ENCODE measurements around the gene SYNDIG1. TPM values are rescaled to one million over a fixed set of nuclear protein-coding genes. Genes with fewer than 3 reads are reported as not detected.
A peak's percentile ranks its signal among the peaks of the same experiment; 100 is the strongest.

SYNDIG1 gene
- total RNA-seq, 1 donor from 2014 or later = not detected

DNA sequence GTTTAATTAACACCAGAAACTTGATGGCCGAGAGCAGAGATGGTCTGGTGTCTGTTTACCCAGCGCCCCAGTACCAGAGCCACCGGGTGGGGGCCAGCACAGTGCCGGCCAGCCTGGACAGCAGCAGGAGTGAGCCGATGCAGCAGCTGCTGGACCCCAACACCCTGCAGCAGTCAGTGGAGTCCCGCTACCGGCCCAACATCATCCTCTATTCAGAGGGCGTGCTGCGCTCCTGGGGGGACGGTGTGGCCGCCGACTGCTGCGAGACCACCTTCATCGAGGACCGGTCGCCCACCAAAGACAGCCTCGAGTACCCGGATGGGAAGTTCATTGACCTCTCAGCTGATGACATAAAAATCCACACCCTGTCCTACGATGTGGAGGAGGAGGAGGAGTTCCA lies 73.7 kb downstream of the SYNDIG1 start:
- H3K27me3 Mint-ChIP-seq = peaks cover 6% of the 10 kb centered on the region
- no peak overlapping the region for H3K4me3 Mint-ChIP-seq
- no peak for DNase-seq
- H3K36me3 Mint-ChIP-seq (ENCODE audit: low read depth) = no peaks in the 10 kb centered on the region
- no peaks in the 10 kb centered on the region for H3K4me1 Mint-ChIP-seq
- no peak overlapping the region for H3K27ac Mint-ChIP-seq
- intact Hi-C loops (cut with micrococcal nuclease) = no loop called here
- no peaks in the 10 kb centered on the region for H3K9me3 Mint-ChIP-seq

DNA sequence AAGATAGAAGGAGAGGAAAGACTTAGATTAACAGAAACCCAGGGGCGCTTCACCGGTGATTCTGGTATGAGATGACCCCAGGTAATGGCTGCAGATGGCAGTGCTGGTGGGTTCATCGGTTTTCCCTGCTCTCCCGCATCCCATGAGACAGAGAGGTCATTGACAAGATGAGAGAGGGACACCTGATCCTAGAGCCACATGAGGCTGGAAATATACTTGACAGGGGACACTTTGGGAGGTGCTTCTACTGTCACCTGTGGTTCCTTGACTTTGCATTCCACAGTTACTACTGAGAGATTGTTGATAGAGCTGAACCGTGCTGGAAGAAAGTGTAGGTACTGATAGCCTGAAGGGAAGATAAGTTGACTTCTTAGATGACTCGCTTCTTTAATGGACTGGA lies 74.3 kb downstream of the SYNDIG1 start:
- Mint-ChIP-seq H3K27me3 (peaks cover 6% of the 10 kb centered on the region), H3K9me3 (no peaks in the 10 kb centered on the region), H3K4me1 (no peaks in the 10 kb centered on the region), H3K36me3 (ENCODE audit: low read depth) (no peaks in the 10 kb centered on the region), H3K27ac (no peak overlapping the region), H3K4me3 (no peak overlapping the region)
- intact Hi-C loops (cut with micrococcal nuclease) = no loop called here
- DNase-seq = no peak

DNA sequence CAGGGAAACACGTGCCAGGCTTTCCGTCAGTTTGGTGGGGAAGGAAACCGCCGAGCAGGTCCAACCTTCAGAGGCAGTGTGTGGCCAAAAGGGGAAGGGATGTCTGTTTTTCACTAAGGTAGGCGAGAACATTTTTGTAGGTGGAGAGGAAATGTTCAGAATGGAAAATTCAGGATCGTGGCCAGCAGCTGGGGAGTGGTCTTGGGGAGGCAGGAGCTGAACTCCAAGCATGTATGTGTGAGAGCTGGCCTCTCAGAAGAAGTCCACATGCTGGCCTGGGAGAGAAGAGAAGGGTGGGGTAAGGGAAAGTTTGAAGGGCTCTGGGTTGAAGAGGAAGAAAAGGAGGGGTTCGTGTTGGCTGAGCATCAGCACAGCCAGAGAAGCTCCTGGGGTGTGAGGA lies 74.9 kb downstream of the SYNDIG1 start:
- Mint-ChIP-seq H3K4me1 (no peaks in the 10 kb centered on the region), H3K9me3 (no peaks in the 10 kb centered on the region), H3K36me3 (ENCODE audit: low read depth) (no peaks in the 10 kb centered on the region), H3K4me3 (no peak overlapping the region), H3K27ac (no peak overlapping the region), H3K27me3 (peaks cover 4% of the 10 kb centered on the region)
- intact Hi-C loops (cut with micrococcal nuclease) = no loop called here
- DNase-seq = no peak

GRCh38 chr20:24545168-24545567 lies 75.7 kb downstream of the SYNDIG1 start:
- Mint-ChIP-seq H3K27me3 (peaks cover 4% of the 10 kb centered on the region), H3K9me3 (no peaks in the 10 kb centered on the region), H3K27ac (no peak overlapping the region), H3K36me3 (ENCODE audit: low read depth) (no peaks in the 10 kb centered on the region), H3K4me1 (no peaks in the 10 kb centered on the region), H3K4me3 (no peak overlapping the region)
- intact Hi-C loops (cut with micrococcal nuclease) = no loop called here
- no peak for DNase-seq

GRCh38 chr20:24546232-24546892 lies 76.9 kb downstream of the SYNDIG1 start:
- H3K4me1 Mint-ChIP-seq = no peaks in the 10 kb centered on the region
- H3K9me3 Mint-ChIP-seq = no peaks in the 10 kb centered on the region
- H3K36me3 Mint-ChIP-seq (ENCODE audit: low read depth) = no peaks in the 10 kb centered on the region
- H3K4me3 Mint-ChIP-seq = no peak overlapping the region
- H3K27ac Mint-ChIP-seq = no peak overlapping the region
- intact Hi-C loops (cut with micrococcal nuclease) = no loop called here
- H3K27me3 Mint-ChIP-seq = peaks cover 2% of the 10 kb centered on the region
- DNase-seq = peak; percentile 22

DNA sequence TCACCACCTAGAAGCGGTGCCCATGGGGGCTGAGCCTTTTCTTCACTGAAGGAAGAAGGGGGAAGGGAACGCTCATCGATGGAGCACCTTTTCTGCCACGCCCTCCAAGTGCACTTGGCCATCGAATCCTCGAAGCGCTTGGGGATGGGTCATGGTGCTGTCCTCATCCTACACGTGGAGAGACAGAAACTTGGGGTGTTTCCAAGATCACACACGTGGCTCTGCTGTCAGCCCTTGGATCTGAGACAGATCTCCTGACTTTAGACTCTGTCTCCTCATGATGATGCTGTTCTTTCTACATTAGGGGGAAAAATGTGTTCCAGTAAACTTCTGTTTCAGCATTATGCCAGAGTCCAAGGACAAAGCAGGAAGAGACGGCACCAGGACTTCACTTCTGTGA lies 78.5 kb downstream of the SYNDIG1 start:
- H3K4me1 Mint-ChIP-seq = no peaks in the 10 kb centered on the region
- H3K4me3 Mint-ChIP-seq = no peak overlapping the region
- no peaks in the 10 kb centered on the region for H3K36me3 Mint-ChIP-seq (ENCODE audit: low read depth)
- H3K9me3 Mint-ChIP-seq = no peaks in the 10 kb centered on the region
- no peak overlapping the region for H3K27ac Mint-ChIP-seq
- peak; percentile 27 for DNase-seq
- no peaks in the 10 kb centered on the region for H3K27me3 Mint-ChIP-seq
- intact Hi-C loops (cut with micrococcal nuclease) = no loop called here

- Mint-ChIP-seq H3K4me1 (no peaks in the 10 kb centered on the region), H3K27ac (no peak overlapping the region), H3K27me3 (no peaks in the 10 kb centered on the region), H3K4me3 (no peak overlapping the region), H3K36me3 (ENCODE audit: low read depth) (no peaks in the 10 kb centered on the region), H3K9me3 (peaks cover 5% of the 10 kb centered on the region)
- intact Hi-C loops (cut with micrococcal nuclease) = no loop called here
- no peak for DNase-seq
These were observed 89.8 kb downstream of the SYNDIG1 start for GRCh38 chr20:24559114-24559732.

DNA sequence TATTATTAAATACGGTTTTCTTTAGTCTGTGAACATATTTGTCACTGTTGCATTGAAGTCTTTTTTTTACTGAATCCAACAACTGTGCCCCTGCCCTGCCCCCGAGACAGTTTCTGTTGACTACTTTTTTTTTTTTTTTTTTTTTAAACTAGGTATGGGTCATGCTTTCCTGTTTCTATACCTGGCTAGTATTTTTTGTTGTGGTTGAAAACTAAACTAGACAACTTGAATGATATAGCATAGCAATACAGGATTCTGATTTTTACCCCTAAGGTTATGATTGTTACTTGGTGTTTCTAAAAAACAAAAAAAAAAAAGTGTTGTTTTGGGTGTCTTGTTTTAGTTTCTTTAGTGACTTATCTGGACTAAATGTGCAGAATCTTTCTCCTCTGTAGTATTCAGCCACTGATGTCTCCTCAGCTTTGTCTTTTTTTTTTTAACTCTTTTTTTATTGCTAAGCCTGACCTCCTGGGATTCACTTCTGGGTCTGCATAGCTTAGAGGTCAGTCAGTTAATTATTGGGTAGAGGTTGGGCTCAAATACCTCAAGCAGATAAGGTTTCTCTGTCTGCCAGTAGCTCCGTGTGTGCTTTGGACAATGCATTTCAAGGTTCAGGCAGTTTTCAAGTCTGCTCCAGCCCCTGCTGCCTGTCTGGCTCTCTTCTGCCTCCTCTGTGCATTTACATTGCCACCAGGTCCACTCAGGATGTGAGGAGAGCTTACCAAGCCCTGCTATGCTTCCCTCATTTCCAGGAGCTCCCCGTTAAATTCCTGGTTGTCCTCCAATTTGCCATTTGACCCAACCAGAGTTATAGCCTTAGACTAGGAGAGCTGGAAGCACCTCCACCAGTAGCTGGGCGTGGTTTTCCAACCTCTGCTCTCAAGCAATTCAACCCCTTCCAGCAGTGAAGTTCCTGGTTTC lies 91.4 kb downstream of the SYNDIG1 start:
- Mint-ChIP-seq H3K27me3 (no peaks in the 10 kb centered on the region), H3K4me3 (no peak overlapping the region), H3K27ac (no peak overlapping the region), H3K36me3 (ENCODE audit: low read depth) (no peaks in the 10 kb centered on the region), H3K9me3 (peaks cover 8% of the 10 kb centered on the region), H3K4me1 (no peaks in the 10 kb centered on the region)
- intact Hi-C loops (cut with micrococcal nuclease) = no loop called here
- DNase-seq = no peak

GRCh38 chr20:24565835-24566351 lies 96.5 kb downstream of the SYNDIG1 start:
- no peaks in the 10 kb centered on the region for H3K4me1 Mint-ChIP-seq
- no peak overlapping the region for H3K4me3 Mint-ChIP-seq
- no peak overlapping the region for H3K27ac Mint-ChIP-seq
- peaks cover 3% of the 10 kb centered on the region for H3K9me3 Mint-ChIP-seq
- H3K27me3 Mint-ChIP-seq = no peaks in the 10 kb centered on the region
- H3K36me3 Mint-ChIP-seq (ENCODE audit: low read depth) = no peaks in the 10 kb centered on the region
- intact Hi-C loops (cut with micrococcal nuclease) = no loop called here
- no peak for DNase-seq

DNA sequence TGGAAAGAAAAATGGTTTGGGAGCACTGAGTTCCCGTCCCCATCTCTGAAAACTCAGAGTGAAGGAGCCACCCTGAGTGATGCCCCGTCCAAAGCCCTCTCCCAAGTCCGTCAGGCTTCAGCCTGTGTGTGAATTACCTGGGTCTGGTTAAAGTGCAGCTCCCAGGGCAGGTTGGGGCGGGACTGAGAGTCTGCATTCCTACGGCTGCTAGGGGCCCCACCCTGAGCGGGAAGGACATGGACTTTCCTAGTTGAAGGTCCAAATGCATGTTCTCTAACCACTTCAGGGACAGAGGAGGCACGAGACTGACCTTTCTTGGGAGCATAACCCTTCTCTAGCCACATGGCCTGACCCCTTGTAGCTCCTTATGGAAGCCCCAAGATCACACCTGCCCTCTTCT lies 97.2 kb downstream of the SYNDIG1 start:
- intact Hi-C loops (cut with micrococcal nuclease) = no loop called here
- Mint-ChIP-seq H3K27me3 (no peaks in the 10 kb centered on the region), H3K36me3 (ENCODE audit: low read depth) (no peaks in the 10 kb centered on the region), H3K27ac (no peak overlapping the region), H3K4me3 (no peak overlapping the region), H3K4me1 (no peaks in the 10 kb centered on the region), H3K9me3 (peaks cover 3% of the 10 kb centered on the region)
- no peak for DNase-seq

GRCh38 chr20:24567508-24567907 lies 98.1 kb downstream of the SYNDIG1 start:
- H3K36me3 Mint-ChIP-seq (ENCODE audit: low read depth) = no peaks in the 10 kb centered on the region
- H3K27ac Mint-ChIP-seq = no peak overlapping the region

GRCh38 chr20:24568842-24569241 lies 99.4 kb downstream of the SYNDIG1 start:
- DNase-seq = no peak
- H3K9me3 Mint-ChIP-seq = peaks cover 3% of the 10 kb centered on the region
- H3K4me1 Mint-ChIP-seq = no peaks in the 10 kb centered on the region
- H3K36me3 Mint-ChIP-seq (ENCODE audit: low read depth) = no peaks in the 10 kb centered on the region
- no peaks in the 10 kb centered on the region for H3K27me3 Mint-ChIP-seq
- intact Hi-C loops (cut with micrococcal nuclease) = no loop called here
- no peak overlapping the region for H3K4me3 Mint-ChIP-seq
- H3K27ac Mint-ChIP-seq = no peak overlapping the region

More at GRCh38 chr20:24567508-24567907, 98.1 kb downstream of the SYNDIG1 start:
- Mint-ChIP-seq H3K4me1 (no peaks in the 10 kb centered on the region), H3K27me3 (no peaks in the 10 kb centered on the region), H3K4me3 (no peak overlapping the region), H3K9me3 (peaks cover 3% of the 10 kb centered on the region)
- intact Hi-C loops (cut with micrococcal nuclease) = no loop called here
- DNase-seq = no peak

DNA sequence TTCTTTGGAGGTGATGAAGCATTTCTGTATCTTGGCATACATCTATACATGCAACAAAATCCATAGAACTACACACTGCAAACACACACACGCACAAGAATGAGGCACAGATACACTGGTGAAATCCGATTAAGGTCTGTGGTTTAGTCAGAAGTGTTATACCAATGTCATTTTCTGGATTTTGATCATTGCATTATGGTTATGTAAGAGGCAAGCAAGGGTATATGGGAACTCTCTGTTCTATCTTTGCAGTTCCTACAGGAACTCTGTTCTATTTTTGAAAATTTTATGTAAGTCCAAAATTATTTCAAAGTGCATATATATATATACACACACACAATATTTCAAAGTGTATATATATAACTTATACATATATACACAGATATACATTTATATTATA lies 101.7 kb downstream of the SYNDIG1 start:
- Mint-ChIP-seq H3K4me1 (no peaks in the 10 kb centered on the region), H3K9me3 (no peaks in the 10 kb centered on the region), H3K4me3 (no peak overlapping the region), H3K27me3 (no peaks in the 10 kb centered on the region), H3K36me3 (ENCODE audit: low read depth) (no peaks in the 10 kb centered on the region), H3K27ac (no peak overlapping the region)
- intact Hi-C loops (cut with micrococcal nuclease) = no loop called here
- DNase-seq = no peak

DNA sequence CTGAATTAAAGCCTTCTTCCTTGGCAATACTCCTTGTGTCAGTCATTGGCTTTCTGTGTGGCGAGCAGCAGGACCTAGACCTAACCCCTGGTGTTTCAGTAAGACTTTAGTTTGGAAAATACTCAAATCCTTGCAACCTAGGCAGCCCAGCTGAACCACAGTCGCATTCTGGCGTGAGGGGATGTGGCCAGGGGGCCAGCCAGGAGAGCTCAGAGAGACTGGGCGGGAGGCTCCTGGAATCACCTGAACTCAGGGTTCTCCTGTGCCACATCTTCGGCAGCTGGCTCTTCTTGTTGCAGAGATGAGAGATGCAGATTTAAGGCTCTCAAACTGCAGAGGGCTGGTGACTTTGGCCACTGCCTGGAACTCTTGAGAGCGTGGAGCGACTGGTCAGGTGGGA lies 102.7 kb downstream of the SYNDIG1 start:
- Mint-ChIP-seq H3K4me1 (no peaks in the 10 kb centered on the region), H3K27ac (no peak overlapping the region), H3K9me3 (no peaks in the 10 kb centered on the region), H3K36me3 (ENCODE audit: low read depth) (no peaks in the 10 kb centered on the region), H3K27me3 (no peaks in the 10 kb centered on the region), H3K4me3 (no peak overlapping the region)
- no peak for DNase-seq
- intact Hi-C loops (cut with micrococcal nuclease) = no loop called here
